ENCODE data around the gene ARSD. TPM values are rescaled to one million over a fixed set of nuclear protein-coding genes. Genes with fewer than 3 reads are reported as not detected.

ARSD gene
- total RNA-seq, 2 experiments from 2014 or later = 0.47 to 0.50 TPM

DNA sequence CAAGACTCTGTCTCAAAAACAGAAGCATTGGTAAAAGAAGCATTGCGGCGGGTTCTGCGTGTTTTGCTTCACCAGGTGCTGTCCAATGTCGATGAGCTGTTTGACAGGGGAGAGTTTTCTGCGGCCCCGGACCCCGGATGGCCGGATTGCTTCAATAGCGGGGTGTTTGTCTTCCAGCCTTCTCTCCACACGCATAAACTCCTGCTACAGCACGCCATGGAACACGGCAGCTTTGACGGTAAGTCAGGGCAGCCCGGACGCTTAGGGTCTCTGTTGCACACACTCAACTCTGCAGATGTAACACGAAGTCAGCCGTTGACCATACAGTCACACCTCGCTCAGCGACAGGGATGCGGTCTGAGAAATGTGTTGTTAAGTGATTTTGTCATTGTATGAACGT lies 74.2 kb downstream of the ARSD start:
- no peak for DNase-seq
- Mint-ChIP-seq H3K27me3 (ENCODE audit: low read depth) (no peaks in the 10 kb centered on the region), H3K9me3 (no peaks in the 10 kb centered on the region), H3K4me1 (ENCODE audit: low read depth) (no peaks in the 10 kb centered on the region), H3K36me3 (ENCODE audit: low read depth) (no peaks in the 10 kb centered on the region), H3K27ac (no peak overlapping the region), H3K4me3 (no peak overlapping the region)
- intact Hi-C loops (cut with micrococcal nuclease) = no loop called here
- CTCF ChIA-PET = no interaction called here

Other genes starting within 250 kb of the ARSD start
- 100 to 1,000 TPM; 205 to 215 TPM for gene CD99, start 238.0 kb downstream of the ARSD start, total RNA-seq
- gene XG, start 177.3 kb downstream of the ARSD start, total RNA-seq = not detected
- not detected for gene GYG2, start 100.4 kb downstream of the ARSD start, total RNA-seq
- gene ARSH, start 77.2 kb upstream of the ARSD start, total RNA-seq = not detected
- gene ARSF, start 112.1 kb upstream of the ARSD start, total RNA-seq = not detected

All from activated naive CD4-positive, alpha-beta T cell treated with anti-CD3 and anti-CD28 coated beads for 36 hours (primary cell).